NB4 (cell line): ENCODE results near the gene FAM98B.

Source experiments
- MYC ChIP-seq: IDR thresholded peaks from 2 replicates; pipeline ENCODE4 v1.6.1; 2011; ENCODE audit warnings: low read depth, low read length
- POLR2A ChIP-seq: IDR thresholded peaks from 2 replicates; pipeline ENCODE4 v1.6.1; 2011; ENCODE audit warnings: mild to moderate bottlenecking; ENCODE audit not compliant: insufficient read length; ENCODE audit errors: extremely low read depth
- TF ChIP-seq, protein P1 (sequence below): IDR thresholded peaks from one replicate; pipeline ENCODE4 v1.5.1; 2012; ENCODE audit warnings: low read depth, low read length

DNA sequence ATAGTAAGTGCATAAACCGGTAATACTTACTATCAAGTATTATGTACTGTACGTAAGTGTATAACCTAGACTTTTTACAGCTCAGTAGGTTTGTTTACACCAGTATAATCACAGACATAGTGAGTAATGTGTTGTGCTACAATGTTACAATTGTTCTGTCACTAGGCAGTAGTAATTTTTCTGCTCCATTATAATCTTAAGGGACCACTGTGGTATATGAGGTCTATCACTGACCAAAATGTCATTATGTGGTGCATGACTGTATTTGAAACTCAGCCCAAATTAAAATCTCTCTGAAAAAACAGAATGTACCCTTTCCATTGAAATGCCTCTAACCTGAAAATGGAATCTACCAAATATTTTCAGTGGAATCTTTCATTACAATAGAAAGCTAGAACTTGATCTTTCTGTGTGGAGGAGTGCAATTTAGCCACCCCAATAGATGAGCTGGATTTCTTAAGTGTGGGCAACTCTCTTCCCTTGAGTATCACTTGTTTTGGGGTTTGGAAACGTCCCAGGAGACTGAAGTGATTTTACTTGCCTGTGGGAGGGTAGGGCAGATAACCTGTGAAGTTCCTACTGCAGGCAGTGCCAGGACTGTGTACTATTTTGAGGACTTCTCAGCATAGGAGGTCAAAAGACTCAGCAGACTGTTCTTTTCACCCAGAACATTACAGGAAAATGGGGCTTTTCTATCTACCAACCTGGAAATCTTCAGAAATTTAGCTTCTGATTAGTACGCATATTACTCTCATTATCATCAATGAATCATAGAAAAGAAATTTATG lies 50.9 kb downstream of the FAM98B start:
- TF ChIP-seq, protein P1, sequence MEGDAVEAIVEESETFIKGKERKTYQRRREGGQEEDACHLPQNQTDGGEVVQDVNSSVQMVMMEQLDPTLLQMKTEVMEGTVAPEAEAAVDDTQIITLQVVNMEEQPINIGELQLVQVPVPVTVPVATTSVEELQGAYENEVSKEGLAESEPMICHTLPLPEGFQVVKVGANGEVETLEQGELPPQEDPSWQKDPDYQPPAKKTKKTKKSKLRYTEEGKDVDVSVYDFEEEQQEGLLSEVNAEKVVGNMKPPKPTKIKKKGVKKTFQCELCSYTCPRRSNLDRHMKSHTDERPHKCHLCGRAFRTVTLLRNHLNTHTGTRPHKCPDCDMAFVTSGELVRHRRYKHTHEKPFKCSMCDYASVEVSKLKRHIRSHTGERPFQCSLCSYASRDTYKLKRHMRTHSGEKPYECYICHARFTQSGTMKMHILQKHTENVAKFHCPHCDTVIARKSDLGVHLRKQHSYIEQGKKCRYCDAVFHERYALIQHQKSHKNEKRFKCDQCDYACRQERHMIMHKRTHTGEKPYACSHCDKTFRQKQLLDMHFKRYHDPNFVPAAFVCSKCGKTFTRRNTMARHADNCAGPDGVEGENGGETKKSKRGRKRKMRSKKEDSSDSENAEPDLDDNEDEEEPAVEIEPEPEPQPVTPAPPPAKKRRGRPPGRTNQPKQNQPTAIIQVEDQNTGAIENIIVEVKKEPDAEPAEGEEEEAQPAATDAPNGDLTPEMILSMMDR: no peak
- TF ChIP-seq POLR2A (no peak), MYC (no peak)
